GM18867 (cell line): ENCODE measurements around the gene ROR2.
"Not testable (repeated sequence)": the region's sequence is repeated elsewhere in the genome, so short reads cannot be mapped to it uniquely, and the experiment has no call there.

ENCODE experiments used
- ATAC-seq: cut with Tn5 transposase; IDR thresholded peaks from one replicate; pipeline ENCODE4 v1.9.1; 2021; ENCODE audit warnings: mild to moderate bottlenecking, moderate library complexity; ENCODE audit not compliant: unreplicated experiment

ROR2 gene

GRCh38 chr9:91949946-91950664 is at the start of gene ROR2:
Gene ROR2 (minus strand): TSS chr9:91950228.
- peak; percentile 84 for ATAC-seq

- no peak for ATAC-seq
Measured at GRCh38 chr9:91995000-91995655, 45.1 kb upstream of the ROR2 start.

DNA sequence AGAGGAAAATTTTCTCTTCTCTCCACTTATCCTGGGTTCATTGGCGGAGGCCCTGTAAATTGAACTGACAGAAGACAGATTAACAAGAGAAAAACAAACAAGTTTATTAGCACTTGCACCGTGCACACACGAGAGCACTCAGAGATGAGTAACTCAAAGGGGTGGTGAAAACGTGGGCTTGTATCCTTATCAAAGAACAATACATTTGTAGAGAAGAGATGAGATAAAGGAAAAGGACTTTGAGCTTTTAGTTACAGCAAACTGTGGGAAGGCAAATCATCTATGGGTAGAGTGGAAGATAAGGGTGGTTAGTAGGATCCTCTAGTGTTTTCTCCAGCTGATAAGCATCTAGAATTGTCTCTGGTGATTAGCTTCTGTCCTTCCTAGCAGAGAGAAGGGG is 44.4 kb upstream of the ROR2 start:
- ATAC-seq: no peak

- ATAC-seq: no peak
Measured at GRCh38 chr9:91992461-91993041, 42.5 kb upstream of the ROR2 start.

DNA sequence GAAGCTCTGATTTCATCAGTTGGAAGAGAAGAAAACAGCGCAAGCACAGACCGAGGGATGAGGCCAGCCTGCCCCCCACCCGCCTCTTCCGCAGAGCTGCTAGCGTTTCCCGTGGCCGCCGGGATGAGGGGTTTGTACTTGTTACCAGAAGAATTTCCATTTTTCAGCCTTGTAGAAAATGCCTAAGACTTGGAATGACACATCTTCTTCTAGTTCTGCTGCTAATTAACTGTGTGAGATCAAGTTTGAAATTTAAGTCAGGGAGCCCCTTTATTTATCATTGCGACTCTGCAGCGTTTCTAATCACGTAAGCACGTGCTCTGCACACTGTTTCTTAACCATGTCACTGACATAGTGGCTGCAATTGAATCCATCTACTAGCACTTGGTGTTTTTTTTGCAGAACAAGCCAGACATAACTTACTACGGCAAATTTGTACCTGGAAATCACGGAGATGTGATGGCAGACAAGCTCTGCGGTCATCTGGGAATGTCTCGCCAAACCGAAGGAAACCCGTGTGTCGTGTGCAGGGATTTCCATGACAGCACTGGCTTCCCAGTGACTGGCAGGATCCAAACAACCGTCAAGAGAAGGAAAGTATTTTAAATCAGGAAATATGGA is 41.8 kb upstream of the ROR2 start:
- no peak for ATAC-seq

DNA sequence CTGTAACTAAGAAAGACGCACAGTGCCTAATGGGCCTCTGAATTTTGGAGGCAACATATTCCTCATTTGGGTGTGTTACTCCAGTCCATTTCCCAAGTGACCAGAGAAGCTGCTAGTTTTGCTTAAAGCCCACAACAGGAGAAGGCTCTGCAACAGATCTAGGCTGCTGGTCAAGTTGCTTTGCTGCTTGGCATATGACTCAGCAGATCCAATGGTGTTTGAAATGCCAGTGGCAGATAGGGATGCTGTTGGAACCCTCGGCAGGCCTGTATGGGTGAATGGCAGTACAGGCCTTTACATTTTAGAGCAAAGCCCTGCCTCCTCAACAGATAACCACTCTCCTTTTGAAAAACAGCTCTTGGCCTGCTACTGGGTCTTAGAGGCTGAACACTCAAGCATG is 36.2 kb upstream of the ROR2 start:
- no peak for ATAC-seq

GRCh38 chr9:91985692-91986091 is 35.7 kb upstream of the ROR2 start:
- no peak for ATAC-seq

- no peak for ATAC-seq
Measured at GRCh38 chr9:91978740-91979414, 28.8 kb upstream of the ROR2 start.

- not testable (repeated sequence) for ATAC-seq
Measured at GRCh38 chr9:91975254-91975653, 25.2 kb upstream of the ROR2 start.

DNA sequence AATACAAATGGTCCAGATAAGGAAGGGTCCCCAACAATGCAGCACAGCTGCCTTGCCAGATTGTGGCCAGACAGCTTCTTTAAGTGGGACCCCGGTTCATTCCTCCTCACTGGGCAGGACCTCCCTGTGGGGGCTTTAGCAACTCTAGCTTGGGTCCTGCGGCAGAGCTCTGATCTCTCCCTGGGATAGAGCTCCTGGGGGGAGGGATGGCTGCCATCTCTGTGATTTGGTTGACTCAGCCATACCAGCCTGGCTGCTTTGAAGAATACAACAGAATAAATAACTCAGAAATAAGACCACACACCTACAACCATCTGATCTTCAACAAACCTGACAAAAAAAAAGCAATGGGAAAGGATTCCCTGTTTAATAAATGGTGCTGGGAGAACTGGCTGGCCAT is 22.7 kb upstream of the ROR2 start:
- no peak for ATAC-seq

- ATAC-seq: no peak
Measured at GRCh38 chr9:91972076-91972626, 22.1 kb upstream of the ROR2 start.

- no peak for ATAC-seq
Measured at GRCh38 chr9:91967259-91967658, 17.2 kb upstream of the ROR2 start.

DNA sequence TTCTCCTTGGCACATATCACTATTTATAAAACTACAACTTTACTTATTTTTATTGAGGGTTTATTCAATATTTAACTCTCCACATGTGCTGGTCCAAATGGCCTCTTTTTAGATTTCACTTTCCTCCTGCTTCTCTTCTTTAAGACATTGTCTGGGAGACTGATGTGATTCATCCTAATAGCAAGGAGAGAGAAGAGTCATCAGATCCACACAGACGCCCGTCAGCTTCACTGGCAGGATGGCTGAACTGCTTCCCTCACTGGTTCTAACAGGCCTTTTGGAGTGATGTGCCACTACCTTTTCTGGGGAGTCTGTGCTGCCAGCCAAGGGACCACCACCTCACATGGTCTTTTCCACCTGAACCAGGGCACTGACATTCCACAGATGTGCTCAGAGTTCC is 16.5 kb upstream of the ROR2 start:
- ATAC-seq: no peak

DNA sequence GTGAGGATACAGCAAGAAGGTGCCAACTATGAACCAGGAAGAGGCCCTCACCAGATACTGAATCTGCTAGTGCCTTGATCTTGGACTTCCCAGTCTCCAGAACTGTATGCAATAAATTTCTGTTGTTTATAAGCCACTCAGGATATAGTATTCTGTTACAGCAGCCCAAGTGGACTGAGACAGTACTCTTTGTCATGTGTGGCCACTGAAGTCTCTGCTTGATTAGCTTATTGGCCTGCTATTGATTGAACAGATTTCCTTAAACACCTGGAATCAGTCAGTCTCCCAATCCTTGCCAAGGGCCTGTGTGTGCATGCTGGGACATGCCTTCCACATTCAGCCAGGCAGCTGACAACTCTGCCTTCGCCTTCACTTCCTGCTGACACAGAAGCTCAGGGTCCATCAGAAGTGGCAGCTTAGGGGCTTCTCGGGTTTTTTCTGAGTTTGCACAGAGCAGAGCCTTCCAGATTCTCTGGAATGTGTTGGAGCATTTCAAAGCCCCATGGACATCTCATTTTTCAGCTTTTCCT is 13.7 kb upstream of the ROR2 start:
- no peak for ATAC-seq

DNA sequence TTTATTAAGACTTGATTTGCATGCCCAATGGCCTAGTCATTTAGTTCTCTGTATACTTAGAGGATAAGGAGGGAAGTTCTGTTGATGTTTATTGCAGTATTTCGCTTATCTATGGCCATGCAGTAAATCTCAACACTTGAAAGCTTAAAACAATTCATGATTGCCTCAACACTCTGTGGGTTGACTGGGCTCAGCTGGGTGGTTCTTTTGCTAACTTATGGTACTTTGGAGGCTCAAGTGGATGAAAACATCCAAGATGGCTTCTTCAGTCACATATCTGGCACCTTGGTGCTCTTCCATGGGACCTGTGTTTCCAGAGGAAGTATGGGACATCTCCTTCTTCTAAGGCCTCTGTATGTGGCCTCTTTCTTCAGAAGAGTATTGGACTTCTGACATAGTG is 10.3 kb upstream of the ROR2 start:
- ATAC-seq: no peak

DNA sequence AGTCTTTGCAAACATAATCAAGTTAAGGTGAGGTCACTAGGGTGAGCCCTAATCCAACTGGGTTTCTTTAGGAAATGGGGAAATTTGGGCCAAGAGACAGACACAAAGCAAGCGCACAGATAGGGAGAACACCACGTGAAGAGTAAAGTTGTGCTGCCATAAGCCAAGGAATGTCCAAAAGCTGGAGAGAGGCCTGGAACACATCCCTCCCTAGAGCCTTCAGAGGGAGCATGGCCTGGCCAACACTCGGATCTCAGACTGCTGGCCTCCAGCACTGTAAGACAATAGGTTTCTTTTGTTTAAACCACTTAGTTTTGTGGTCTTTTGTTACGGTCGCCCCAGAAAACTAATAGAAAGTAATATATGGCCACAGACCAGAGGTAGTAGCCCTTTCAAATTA is 8.1 kb upstream of the ROR2 start:
- ATAC-seq: no peak

DNA sequence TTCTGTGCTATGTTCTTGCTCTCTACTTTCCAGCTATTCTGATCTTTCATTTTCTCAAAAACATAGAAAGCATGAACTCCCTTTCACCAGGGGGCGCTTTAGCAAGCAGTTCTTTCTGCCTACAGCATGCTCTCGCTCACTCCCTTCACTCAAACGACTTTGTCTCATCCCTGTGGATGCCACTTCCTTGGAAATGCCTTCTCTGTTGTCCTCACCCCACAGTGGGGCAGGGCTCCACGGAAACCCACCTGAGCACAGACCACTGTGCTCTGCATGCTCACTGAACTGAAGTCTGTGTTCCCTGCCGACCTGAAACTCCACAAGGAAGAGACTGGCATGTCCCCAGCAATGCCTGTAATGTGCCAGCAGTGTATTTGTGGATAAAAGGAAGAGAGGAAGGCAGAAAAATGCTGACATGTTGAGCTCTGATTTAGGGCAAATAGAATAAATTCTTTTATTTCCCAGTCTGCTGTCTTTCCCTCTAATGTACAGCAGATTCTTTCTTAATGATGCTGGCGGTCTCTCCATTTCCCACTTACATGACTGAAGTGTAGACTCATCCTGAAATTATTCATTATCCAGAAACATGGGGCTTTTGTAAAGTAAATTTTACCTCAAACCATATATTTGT is 4.9 kb upstream of the ROR2 start:
- no peak for ATAC-seq

DNA sequence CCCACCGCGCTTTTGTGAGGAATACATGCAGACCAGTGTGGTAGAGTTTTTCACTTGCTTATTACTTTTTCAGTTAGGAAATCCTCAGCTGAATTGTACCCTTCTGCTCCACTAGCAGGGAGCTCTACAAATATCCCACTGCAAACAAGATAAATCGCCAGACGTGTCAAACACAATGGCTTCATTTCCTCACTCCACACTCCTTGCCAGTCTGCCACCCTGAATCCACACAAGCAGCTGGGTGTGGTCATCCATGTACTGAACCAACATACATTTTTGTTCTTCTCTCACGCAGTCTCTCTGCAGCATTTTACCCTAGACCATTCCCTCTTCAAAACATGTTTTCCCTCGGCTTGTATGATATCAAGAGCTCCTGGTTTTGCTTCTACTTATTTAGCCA is 3.7 kb upstream of the ROR2 start:
- ATAC-seq: no peak

DNA sequence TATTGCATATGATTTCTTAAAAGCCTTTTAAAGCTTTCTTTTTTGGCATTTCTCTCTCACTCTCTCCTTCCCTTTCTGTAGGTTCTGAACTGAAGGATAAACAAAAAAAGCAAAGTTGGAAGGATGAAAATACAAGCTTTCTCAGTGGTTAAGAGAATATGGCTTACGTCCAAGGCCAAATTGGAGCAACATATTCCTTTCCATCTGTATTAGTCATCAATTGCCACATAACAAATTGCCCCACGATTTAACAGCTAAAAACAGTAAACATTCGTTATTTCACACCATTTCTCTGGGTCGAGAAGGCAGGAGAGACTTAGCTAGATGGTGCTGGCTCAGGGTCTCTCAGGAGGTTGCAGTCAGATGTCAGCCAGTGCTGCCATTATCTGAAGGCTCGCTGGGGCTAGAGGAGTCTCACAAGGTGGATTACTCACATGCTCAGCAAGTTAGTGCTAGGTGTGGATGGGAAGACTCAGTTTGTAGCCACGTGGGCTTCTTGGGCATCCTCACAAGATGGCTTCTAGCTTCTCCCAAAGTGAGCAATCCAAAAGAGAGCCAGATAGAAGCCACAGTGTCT is 2.0 kb upstream of the ROR2 start:
- no peak for ATAC-seq

GRCh38 chr9:91949392-91949945 is 559 bp downstream of the ROR2 start:
- no peak for ATAC-seq
